Smooth muscle cell (in vitro differentiated cells): ENCODE data around the gene SLC43A1. TPM values are rescaled to one million over a fixed set of nuclear protein-coding genes. Genes with fewer than 3 reads are reported as not detected.

Experiments used
- DNase-seq: peaks from one replicate; lab custom pipeline; 2025; ENCODE audit not compliant: unreplicated experiment; lab: John Stamatoyannopoulos, UW
- H2AFZ ChIP-seq: fragments of 200-600 bp; sonication (generic); 2 replicates; pipeline ENCODE4 v1.6.0; 2016; ENCODE audit warnings: antibody characterized with exemption, low read depth, mild to moderate bottlenecking
- H3F3A ChIP-seq: fragments of 200-600 bp; sonication (generic); 2 replicates; pipeline ENCODE4 v1.6.0; 2017; ENCODE audit warnings: antibody characterized with exemption, low read depth
- H3K27ac ChIP-seq: fragments of 200-600 bp; sonication (generic); 2 replicates; pipeline ENCODE4 v1.5.1; 2016; ENCODE audit warnings: low read depth, mild to moderate bottlenecking
- H3K27me3 ChIP-seq: fragments of 200-600 bp; sonication (generic); 2 replicates; pipeline ENCODE4 v1.6.1; 2016; ENCODE audit warnings: low read depth, mild to moderate bottlenecking
- H3K36me3 ChIP-seq: fragments of 200-600 bp; sonication (generic); 2 replicates; pipeline ENCODE4 v1.5.1; 2016; ENCODE audit warnings: low read depth
- H3K4me1 ChIP-seq: fragments of 200-600 bp; sonication (generic); 2 replicates; pipeline ENCODE4 v1.5.1; 2016; ENCODE audit warnings: low read depth
- H3K4me2 ChIP-seq: fragments of 200-600 bp; sonication (generic); 2 replicates; pipeline ENCODE4 v1.6.0; 2016; ENCODE audit warnings: mild to moderate bottlenecking
- H3K4me3 ChIP-seq: fragments of 200-600 bp; sonication (generic); 2 replicates; pipeline ENCODE4 v1.5.1; 2016; ENCODE audit warnings: mild to moderate bottlenecking
- H3K79me2 ChIP-seq: fragments of 200-600 bp; sonication (generic); 2 replicates; pipeline ENCODE4 v1.6.0; 2016; ENCODE audit warnings: low read depth, mild to moderate bottlenecking
- H3K9ac ChIP-seq: fragments of 200-600 bp; sonication (generic); 2 replicates; pipeline ENCODE4 v1.6.0; 2016; ENCODE audit warnings: low read depth
- H3K9me3 ChIP-seq: fragments of 200-600 bp; sonication (generic); replicated peaks from 2 replicates; pipeline ENCODE4 v1.5.1; 2016; ENCODE audit warnings: low read depth
- H4K20me1 ChIP-seq: fragments of 200-600 bp; sonication (generic); 2 replicates; pipeline ENCODE4 v1.6.0; 2016; ENCODE audit warnings: low read depth
- WGBS: methylation state at CpG from one replicate; pipeline ENCODE4 v1.1.7; 2016; ENCODE audit warnings: low lambda C conversion rate; 5-methylcytosine and 5-hydroxymethylcytosine counted together
- polyA plus RNA-seq: library from polyadenylated mRNA; unstranded; fragments of >200 nt; fragmentation: Nextera tagmentation; extraction: Ambion mirVana; gene quantifications from 2 replicates; pipeline ENCODE4 v1.2.1, GENCODE V29; 2016
- total RNA-seq: library from RNA; depleted of rRNA; stranded (reverse); fragments of >200 nt; gene quantifications from 2 replicates; pipeline ENCODE4 v1.2.3, GENCODE V29; 2014
- TF ChIP-seq, protein P1 (sequence below): fragments of 200-600 bp; sonication (generic); IDR thresholded peaks from 2 replicates; pipeline ENCODE4 v1.5.1; 2017; ENCODE audit warnings: borderline replicate concordance, mild to moderate bottlenecking, antibody characterized with exemption; ENCODE audit not compliant: insufficient read depth, poor library complexity, severe bottlenecking

The SLC43A1 gene
- total and polyA plus RNA-seq, 2 experiments from 2014 or later, result 1.3 to 7.3 TPM

DNA sequence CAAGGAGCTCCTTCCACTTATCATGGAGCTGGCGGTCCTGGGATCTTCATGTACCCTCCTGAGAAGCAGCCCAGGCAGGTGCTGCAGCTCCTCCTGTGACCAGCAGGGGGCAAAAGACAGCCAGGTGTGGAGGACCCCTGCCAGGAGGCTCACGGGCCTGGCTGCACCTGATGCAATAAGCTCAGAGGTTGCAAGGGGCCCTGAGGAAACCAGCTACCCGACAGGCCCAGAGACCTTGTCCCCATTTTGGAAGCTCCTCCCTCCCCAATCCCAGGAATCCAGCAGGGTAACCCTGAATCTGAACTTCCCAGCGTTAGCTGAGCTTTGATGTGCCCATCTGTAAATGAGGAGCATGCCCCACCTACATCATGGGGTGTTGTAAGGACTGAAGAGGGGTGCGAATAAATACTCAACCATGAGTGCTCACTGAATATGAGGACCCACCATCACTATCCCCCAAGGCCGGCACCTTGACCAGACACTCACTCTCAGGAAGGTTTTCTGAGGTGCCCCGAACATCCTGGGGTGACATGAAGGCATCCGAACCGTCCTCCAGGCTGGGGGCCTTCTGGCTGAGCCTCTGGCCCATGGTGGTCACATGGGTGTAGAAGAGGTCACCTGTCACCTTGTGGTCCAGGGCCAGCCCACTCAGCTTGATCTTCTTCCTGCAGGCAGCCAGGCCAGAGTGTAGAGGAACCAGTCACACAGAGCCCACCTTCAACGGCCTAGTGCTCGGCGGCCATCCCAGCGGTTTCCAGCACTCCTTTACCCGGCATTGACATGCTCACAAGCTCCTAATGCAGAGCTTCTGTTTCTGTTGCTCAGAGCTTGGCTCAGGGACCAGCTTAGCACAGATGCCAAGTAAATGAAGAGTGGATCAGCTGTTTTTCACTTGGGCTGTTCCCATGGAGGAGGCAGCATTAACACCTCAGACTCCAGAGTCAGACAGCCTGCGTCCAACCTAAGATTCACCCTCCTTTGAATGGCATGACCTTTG is 21.7 kb downstream of the SLC43A1 start:
- Histone ChIP-seq H4K20me1 (no peaks in the 10 kb centered on the region), H2AFZ (no peak overlapping the region), H3K79me2 (no peaks in the 10 kb centered on the region), H3K27me3 (no peaks in the 10 kb centered on the region), H3K4me3 (no peak overlapping the region), H3K4me2 (no peak overlapping the region), H3K36me3 (no peaks in the 10 kb centered on the region), H3K4me1 (no peaks in the 10 kb centered on the region), H3K27ac (no peak overlapping the region), H3F3A (no peaks in the 10 kb centered on the region), H3K9me3 (no peaks in the 10 kb centered on the region), H3K9ac (no peak overlapping the region)
- no peak for DNase-seq
- TF ChIP-seq, protein P1, sequence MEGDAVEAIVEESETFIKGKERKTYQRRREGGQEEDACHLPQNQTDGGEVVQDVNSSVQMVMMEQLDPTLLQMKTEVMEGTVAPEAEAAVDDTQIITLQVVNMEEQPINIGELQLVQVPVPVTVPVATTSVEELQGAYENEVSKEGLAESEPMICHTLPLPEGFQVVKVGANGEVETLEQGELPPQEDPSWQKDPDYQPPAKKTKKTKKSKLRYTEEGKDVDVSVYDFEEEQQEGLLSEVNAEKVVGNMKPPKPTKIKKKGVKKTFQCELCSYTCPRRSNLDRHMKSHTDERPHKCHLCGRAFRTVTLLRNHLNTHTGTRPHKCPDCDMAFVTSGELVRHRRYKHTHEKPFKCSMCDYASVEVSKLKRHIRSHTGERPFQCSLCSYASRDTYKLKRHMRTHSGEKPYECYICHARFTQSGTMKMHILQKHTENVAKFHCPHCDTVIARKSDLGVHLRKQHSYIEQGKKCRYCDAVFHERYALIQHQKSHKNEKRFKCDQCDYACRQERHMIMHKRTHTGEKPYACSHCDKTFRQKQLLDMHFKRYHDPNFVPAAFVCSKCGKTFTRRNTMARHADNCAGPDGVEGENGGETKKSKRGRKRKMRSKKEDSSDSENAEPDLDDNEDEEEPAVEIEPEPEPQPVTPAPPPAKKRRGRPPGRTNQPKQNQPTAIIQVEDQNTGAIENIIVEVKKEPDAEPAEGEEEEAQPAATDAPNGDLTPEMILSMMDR, result peak; percentile 79
- 85% methylated on average over 15 of the region's 15 CpGs for WGBS

DNA sequence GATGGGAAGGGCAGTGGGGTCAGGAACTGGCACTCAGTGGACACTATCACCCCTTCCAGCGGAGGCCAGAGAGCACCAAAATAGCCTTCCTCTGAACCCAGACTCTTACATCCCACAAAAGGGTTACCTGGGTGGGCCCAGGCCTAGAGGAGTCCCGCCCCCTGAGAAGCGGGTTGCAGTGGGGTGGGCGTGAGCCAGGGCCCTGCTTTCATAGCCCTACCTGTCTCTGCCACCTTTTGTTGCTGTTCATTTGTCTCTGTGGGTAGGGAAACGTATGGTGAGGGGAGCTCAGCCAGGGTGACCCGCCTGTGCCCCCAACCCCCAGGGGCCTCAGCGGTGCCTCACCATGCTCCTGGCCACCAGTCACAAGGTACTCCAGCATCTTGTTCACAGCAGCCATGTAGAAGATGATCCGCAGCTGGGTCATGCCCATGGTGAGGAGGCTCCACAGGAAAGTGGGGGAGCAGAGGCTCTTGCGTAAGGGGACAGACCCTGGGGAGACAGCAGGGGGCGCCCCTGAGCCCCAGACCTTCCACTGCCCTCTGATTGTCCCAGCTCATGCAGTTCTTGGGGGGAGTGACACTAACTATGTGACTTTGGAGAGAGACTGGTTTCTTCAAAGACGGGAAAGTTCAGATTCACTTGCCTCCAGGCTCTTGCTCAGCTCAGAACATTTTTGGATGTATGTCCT is 24.0 kb downstream of the SLC43A1 start:
- TF ChIP-seq, protein P1, result peak; percentile 46
- Histone ChIP-seq H2AFZ (no peak overlapping the region), H3K36me3 (no peaks in the 10 kb centered on the region), H3K4me1 (no peaks in the 10 kb centered on the region), H3K27me3 (no peaks in the 10 kb centered on the region), H3K27ac (no peak overlapping the region), H3K4me3 (no peak overlapping the region), H3K9me3 (no peaks in the 10 kb centered on the region), H3F3A (no peaks in the 10 kb centered on the region), H4K20me1 (no peaks in the 10 kb centered on the region), H3K79me2 (no peaks in the 10 kb centered on the region), H3K9ac (no peak overlapping the region), H3K4me2 (no peak overlapping the region)
- no peak for DNase-seq
- 86% methylated on average over 11 of the region's 11 CpGs for WGBS

DNA sequence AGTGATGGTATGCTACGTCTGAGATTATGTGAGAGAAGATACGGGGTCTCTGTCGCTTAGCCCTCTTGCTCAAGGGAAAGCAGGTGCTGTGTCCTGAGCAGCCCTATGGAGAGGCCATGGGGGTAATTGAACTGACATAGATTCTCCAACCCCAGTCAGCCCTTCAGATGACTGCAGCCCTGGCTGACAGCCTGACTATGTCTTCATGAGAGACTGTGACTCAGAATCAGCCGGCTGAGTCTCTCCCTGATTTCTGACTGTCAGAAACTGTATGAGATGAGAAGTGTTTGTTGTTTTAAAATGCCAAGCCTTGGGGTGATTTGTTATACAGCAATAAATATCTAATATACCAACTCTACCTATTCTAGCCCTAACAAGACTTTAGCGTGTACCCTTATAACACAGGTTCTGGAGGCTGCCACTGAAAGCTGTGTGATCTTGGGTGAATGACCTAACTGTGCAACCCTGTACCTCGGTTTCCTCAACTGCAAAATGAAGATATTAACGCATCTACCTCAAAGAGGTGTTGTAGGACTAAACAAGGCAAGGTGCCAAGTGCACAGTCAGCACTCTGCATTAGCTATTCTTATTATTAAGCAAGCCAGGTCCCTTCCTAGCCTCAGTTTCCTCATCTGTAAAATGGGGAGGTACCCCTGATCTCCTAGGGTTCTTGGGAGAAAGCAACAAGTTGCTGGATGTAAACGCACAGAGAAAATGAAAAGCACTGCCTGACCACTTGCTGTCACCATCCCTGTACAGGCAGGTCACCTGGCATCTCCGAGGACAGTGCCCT is 24.9 kb downstream of the SLC43A1 start:
- WGBS, result 90% methylated on average over 9 of the region's 9 CpGs
- no peaks in the 10 kb centered on the region for H3K79me2 ChIP-seq

More for the DNA sequence above, 24.9 kb downstream of the SLC43A1 start:
- H3F3A ChIP-seq, result no peaks in the 10 kb centered on the region
- TF ChIP-seq, protein P1, result no peak
- no peak overlapping the region for H3K9ac ChIP-seq
- H4K20me1 ChIP-seq, result no peaks in the 10 kb centered on the region
- no peak overlapping the region for H3K4me2 ChIP-seq
- H3K4me3 ChIP-seq, result no peak overlapping the region
- H3K4me1 ChIP-seq, result no peaks in the 10 kb centered on the region
- H2AFZ ChIP-seq, result no peak overlapping the region
- no peak for DNase-seq
- H3K27me3 ChIP-seq, result no peaks in the 10 kb centered on the region
- H3K9me3 ChIP-seq, result no peaks in the 10 kb centered on the region
- no peaks in the 10 kb centered on the region for H3K36me3 ChIP-seq
- no peak overlapping the region for H3K27ac ChIP-seq
